ENCODE data around the gene C15orf61. TPM values are rescaled to one million over a fixed set of nuclear protein-coding genes. Genes with fewer than 3 reads are reported as not detected.

The C15orf61 gene
- total and polyA plus RNA-seq, 10 donors = 0.87 to 10.0 (median 3.4) TPM

DNA sequence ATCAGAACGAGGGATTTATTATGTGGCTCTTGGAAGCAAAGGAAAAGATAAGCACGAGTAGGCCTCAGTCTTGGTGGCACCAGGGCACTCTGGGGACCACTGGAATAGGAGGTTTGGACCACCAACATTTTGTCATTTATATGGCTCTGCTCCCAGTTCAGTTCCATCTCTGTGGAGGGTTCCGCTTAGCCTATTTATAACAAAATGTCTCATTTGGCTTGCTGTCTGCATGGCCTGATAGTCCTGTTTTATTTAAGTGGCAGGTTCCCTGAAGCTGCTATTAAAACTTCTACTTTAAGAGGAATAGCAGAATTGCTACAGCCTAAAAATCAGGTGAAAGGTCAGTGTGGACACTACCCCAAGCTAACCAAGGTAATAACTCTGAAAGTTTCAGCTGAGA, 48.7 kb downstream of the C15orf61 start:
- Histone ChIP-seq H3K36me3 (peaks cover 0 to 47% (median 0%) of the 10 kb centered on the region in 6 donors), H3K4me1 (peaks cover 0 to 9% (median 4%) of the 10 kb centered on the region in 6 donors), H3K27ac (no peak overlapping the region), H3K27me3 (replicated peaks in 1 of 7) (no peaks in the 10 kb centered on the region), H3K4me3 (no peak overlapping the region), H3K9me3 (no peaks in the 10 kb centered on the region)
- 91 to 98% (median 94%) methylated on average over 3 of the region's 3 CpGs for WGBS, 5 donors
- no peak for TF ChIP-seq CTCF (IDR thresholded peaks at IDR 0.05 in 8 of 11, conservative IDR thresholded peaks at IDR 0.05 in 3 of 11)
- no peak for TF ChIP-seq POLR2AphosphoS5 (IDR thresholded peaks at IDR 0.05)
- TF ChIP-seq POLR2A (IDR thresholded peaks at IDR 0.05) = no peak
- intact Hi-C loops (cut with DNase I; ENCODE audit: low total_unique reads) = no loop called here
- no peak for DNase-seq

DNA sequence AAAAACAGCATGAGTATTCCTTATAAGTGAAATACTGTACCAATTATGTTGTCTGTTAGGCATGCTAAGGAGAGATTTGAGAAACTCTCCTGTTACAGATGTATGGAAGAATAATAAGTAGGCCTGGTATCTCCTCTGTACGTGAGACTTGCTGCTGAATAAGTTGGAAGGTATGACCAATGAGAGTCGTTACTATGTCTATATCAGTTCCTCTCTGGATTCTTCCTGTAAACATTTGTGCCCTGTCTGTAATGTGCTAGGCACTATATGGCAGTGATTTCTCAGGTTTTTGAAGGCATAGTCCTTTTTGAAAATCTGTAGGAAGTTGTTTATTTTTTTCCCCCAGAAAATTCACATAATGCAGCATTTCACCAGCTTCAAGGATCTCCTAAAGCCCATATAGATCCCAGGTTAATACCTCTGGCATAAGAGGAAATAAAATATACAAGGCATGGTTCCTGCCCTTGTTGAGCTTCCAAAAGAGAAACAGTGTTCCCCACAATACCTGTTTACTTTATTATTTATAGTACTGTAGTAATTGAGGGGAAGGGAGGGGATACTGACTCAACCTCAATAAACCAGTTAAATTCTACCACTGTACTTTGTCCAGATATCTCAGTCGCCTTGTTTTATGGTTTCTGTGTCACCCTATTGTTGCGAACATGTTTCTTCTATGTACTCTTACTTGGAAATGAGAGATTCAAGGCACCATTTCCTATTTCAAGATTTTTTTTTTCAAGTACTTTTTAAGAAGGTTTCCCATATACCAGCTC, 50.1 kb downstream of the C15orf61 start:
- peaks cover 0 to 4% (median 0%) of the 10 kb centered on the region in 6 donors for H3K4me1 ChIP-seq
- no peak for TF ChIP-seq POLR2AphosphoS5 (IDR thresholded peaks at IDR 0.05)
- no peak for TF ChIP-seq POLR2A (IDR thresholded peaks at IDR 0.05)
- no peak for TF ChIP-seq CTCF (IDR thresholded peaks at IDR 0.05 in 8 of 11, conservative IDR thresholded peaks at IDR 0.05 in 3 of 11)
- WGBS, 5 donors = 93 to 97% (median 96%) methylated on average over 4 of the region's 4 CpGs
- H3K9me3 ChIP-seq = no peaks in the 10 kb centered on the region
- H3K4me3 ChIP-seq = no peak overlapping the region
- no peaks in the 10 kb centered on the region for H3K27me3 ChIP-seq (replicated peaks in 1 of 7)
- no peak for DNase-seq
- H3K36me3 ChIP-seq = peaks cover 0 to 47% (median 0%) of the 10 kb centered on the region in 6 donors
- intact Hi-C loops (cut with DNase I; ENCODE audit: low total_unique reads) = no loop called here
- H3K27ac ChIP-seq = no peak overlapping the region

DNA sequence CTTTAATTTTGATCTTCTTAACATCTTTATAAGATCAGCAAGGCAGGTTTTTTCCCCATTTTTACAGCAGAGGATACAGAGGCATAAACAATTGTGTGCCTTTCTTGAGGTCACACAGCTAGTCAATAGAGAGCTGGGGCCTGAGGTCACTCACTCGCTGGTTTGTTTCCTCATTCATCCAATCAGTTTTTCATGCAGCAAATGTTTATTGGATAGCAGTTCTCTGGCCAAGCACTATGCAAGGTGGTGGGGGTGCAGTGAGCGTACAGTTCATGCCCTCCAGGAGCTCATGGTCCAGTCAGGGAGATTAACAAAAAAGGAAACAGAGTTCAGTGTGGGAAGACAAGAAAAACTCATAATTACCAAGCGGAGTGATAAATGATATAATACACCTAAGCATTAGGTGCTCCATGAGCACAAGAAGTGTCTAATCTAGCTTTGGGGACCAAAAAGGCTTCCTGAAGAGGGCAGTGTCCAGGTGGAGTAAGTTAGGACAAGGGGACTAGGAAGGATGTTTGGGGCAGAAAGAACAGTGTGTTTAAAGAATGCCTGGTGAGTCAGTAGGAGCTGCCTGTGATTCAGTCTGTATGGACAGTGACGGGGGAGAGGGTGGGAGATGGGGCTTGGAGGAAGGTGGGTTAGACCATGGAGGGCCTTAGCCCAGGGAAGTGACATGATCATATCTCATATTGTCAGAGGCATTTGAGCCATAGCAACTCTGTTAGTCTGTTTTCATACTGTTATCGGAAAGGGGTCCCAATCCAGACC, 50.9 kb downstream of the C15orf61 start:
- TF ChIP-seq POLR2A (IDR thresholded peaks at IDR 0.05) = no peak
- TF ChIP-seq CTCF (IDR thresholded peaks at IDR 0.05 in 8 of 11, conservative IDR thresholded peaks at IDR 0.05 in 3 of 11) = no peak
- no peak for TF ChIP-seq POLR2AphosphoS5 (IDR thresholded peaks at IDR 0.05)
- no peak for DNase-seq
- H3K27ac ChIP-seq = no peak overlapping the region

GRCh38 chr15:67573194-67573593, 52.3 kb downstream of the C15orf61 start:
- intact Hi-C loops (cut with DNase I; ENCODE audit: low total_unique reads) = no loop called here
- Histone ChIP-seq H3K9me3 (no peaks in the 10 kb centered on the region), H3K27ac (no peak overlapping the region), H3K4me3 (no peak overlapping the region), H3K36me3 (peaks cover 0 to 44% (median 0%) of the 10 kb centered on the region in 6 donors), H3K4me1 (peaks cover 0 to 4% (median 0%) of the 10 kb centered on the region in 6 donors), H3K27me3 (replicated peaks in 1 of 7) (no peaks in the 10 kb centered on the region)
- DNase-seq = no peak
- TF ChIP-seq POLR2A (IDR thresholded peaks at IDR 0.05) (no peak), CTCF (IDR thresholded peaks at IDR 0.05 in 8 of 11, conservative IDR thresholded peaks at IDR 0.05 in 3 of 11) (no peak), POLR2AphosphoS5 (IDR thresholded peaks at IDR 0.05) (no peak)
- 68 to 83% (median 75%) methylated on average over 3 of the region's 3 CpGs for WGBS, 5 donors

More for the DNA sequence above, 50.9 kb downstream of the C15orf61 start:
- intact Hi-C loops (cut with DNase I; ENCODE audit: low total_unique reads) = no loop called here
- no peak overlapping the region for H3K4me3 ChIP-seq
- H3K27me3 ChIP-seq (replicated peaks in 1 of 7) = no peaks in the 10 kb centered on the region
- peaks cover 0 to 4% (median 0%) of the 10 kb centered on the region in 6 donors for H3K4me1 ChIP-seq
- 92 to 97% (median 96%) methylated on average over 5 of the region's 5 CpGs for WGBS, 5 donors
- no peaks in the 10 kb centered on the region for H3K9me3 ChIP-seq
- H3K36me3 ChIP-seq = peaks cover 0 to 47% (median 0%) of the 10 kb centered on the region in 6 donors

Measured in spleen (tissue), 11 donors.